HAP-1 (cell line): ENCODE measurements around the gene EEFSEC.

Experiments
- DNase-seq, 2 experiments: peaks; one replicate each; pipeline ENCODE4 v3.0.0-alpha.2; 2016 to 2020; ENCODE audit warnings: low spot score in 2 of 2
- H3K27me3 ChIP-seq: fragments of 250-450 bp; sonication (Bioruptor Pico); 2 replicates; pipeline ENCODE4 v1.5.1; 2020; ENCODE audit warnings: low read depth, mild to moderate bottlenecking, moderate library complexity
- H3K36me3 ChIP-seq: fragments of 250-450 bp; sonication (Bioruptor Pico); replicated peaks from 2 replicates; pipeline ENCODE4 v1.5.1; 2020; ENCODE audit warnings: mild to moderate bottlenecking
- H3K4me1 ChIP-seq: fragments of 250-450 bp; sonication (Bioruptor Pico); 2 replicates; pipeline ENCODE4 v1.5.1; 2020; ENCODE audit warnings: mild to moderate bottlenecking
- H3K4me3 ChIP-seq: fragments of 250-450 bp; sonication (Bioruptor Pico); 2 replicates; pipeline ENCODE4 v1.5.1; 2020; ENCODE audit warnings: mild to moderate bottlenecking, moderate library complexity
- H3K9me3 ChIP-seq: fragments of 250-450 bp; sonication (Bioruptor Pico); 2 replicates; pipeline ENCODE4 v1.5.1; 2020; ENCODE audit warnings: mild to moderate bottlenecking, moderate library complexity
- in situ Hi-C: fragments of 300-500 bp; cut with MboI; formaldehyde crosslinking; loops from 3 replicates; pipeline ENCODE4 v1.14.3; 2020; ENCODE audit warnings: low sequenced_read_pairs, inconsistent platforms, mixed read lengths

EEFSEC gene

DNA sequence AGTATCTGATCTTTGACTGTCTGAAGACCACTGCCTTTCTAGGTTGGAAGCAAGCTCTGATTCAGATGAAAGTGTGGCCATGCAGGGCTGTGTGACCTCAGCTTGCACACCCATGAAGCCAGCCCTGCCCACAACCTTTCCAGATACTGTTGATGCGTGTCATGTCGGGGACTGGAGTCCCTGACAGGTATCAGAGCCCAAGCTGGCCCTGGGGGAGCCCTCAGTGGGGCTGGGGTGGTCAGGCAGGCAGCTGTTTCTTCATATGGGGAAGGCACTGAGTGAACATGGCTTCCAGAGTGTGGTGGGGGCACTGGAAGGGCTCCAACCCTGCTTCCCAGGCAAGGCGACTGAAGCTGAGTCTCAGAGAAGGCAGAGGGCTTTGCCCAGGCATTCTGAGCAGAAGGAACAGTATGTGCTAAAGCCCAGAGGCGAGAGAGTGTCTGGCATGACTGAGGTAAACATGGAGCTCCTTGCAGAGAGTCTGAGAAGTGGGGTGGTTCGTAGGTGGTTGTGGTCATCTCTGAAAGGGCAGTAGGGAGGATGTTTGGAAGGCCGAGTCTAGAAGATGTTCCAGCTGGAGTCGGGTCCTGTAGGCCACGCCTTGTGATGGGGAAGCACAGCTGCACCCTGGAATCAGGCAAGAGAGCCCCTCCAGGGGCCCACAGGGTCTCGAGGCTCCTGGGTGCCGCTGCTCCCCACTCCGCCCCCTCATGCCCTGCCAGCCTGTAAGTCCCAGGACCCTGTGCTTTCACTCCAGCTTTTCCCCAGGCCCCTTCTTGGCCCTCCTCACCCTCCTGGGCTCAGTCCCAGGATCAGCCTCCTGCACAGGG is 122.2 kb downstream of the EEFSEC start:
- Histone ChIP-seq H3K36me3 (no peaks in the 10 kb centered on the region), H3K4me1 (peaks cover 6% of the 10 kb centered on the region), H3K9me3 (no peaks in the 10 kb centered on the region), H3K27me3 (no peaks in the 10 kb centered on the region), H3K4me3 (no peak overlapping the region)
- no peak for DNase-seq
- in situ Hi-C loops: no loop called here

GRCh38 chr3:128276146-128276435 is 122.8 kb downstream of the EEFSEC start:
- H3K36me3 ChIP-seq: no peaks in the 10 kb centered on the region
- in situ Hi-C loops: no loop called here
- peaks cover 7% of the 10 kb centered on the region for H3K4me1 ChIP-seq
- no peaks in the 10 kb centered on the region for H3K9me3 ChIP-seq
- no peaks in the 10 kb centered on the region for H3K27me3 ChIP-seq
- DNase-seq: no peak
- H3K4me3 ChIP-seq: no peak overlapping the region

DNA sequence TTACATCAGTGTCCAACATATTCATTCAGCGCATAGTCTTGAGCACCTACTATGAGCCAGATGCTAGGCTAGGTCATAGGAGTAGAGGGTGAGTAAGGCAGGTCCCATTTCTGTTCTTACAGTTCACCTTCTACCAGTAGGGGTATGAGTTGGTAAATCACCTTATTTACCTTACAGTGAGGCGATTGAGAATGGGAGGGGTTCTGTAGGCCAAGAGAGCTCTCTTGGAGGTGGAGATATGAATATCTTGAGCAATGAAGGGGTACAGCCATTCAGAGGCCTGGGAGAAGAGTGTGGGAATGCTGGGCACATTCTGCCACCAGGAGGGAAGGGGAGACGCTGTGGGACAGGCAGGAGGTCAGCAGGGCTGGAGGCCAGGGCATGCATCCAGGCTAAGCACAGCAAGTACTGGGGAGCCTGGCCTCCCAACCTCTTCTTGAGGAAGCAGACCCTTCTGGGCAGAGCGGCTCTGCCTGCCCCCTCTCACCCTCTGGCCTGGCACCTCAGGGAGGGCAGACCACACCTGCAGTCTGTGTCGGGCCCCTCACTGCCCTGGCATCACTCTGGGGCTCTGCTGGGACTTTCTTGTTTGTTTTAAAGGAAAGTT is 123.4 kb downstream of the EEFSEC start:
- Histone ChIP-seq H3K4me1 (peaks cover 7% of the 10 kb centered on the region), H3K4me3 (no peak overlapping the region), H3K9me3 (no peaks in the 10 kb centered on the region), H3K36me3 (no peaks in the 10 kb centered on the region), H3K27me3 (no peaks in the 10 kb centered on the region)
- no peak for DNase-seq
- in situ Hi-C loops: no loop called here

DNA sequence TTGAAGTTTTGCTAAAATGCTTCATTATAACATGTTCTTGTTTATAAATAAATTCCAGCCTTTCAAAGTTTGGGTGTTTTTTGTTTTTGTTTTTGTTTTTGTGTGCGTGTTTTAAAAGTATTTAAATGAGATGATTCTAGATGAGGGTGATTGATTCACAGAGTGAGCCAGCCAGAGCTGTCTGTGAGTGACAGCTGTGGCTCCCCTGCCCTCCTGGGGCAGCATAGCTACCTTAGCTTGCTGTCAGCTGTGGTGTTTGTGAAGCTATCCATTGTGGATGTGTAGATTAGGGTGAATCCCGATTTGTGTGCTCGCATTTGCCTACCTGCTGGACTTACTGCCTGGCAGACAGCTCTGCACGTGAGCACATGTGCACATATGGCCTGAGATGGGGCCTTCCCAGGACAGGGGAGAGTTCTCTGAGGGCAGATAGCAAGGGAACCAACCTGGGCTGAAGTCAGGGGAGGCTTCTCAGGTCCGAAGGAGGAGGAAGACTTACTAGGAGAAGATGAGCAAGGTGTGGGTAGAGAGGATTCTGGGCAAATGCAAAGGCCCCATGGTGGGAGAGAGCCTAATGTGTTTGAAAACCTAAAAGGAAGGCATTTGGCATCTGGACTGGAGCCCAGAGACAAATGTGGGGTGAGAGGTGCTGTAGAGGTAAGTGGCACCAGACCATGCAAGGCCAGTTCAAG is 124.2 kb downstream of the EEFSEC start:
- no peaks in the 10 kb centered on the region for H3K9me3 ChIP-seq
- peaks cover 7% of the 10 kb centered on the region for H3K4me1 ChIP-seq
- no peaks in the 10 kb centered on the region for H3K27me3 ChIP-seq
- no peaks in the 10 kb centered on the region for H3K36me3 ChIP-seq
- in situ Hi-C loops: no loop called here
- DNase-seq: no peak
- no peak overlapping the region for H3K4me3 ChIP-seq

GRCh38 chr3:128278130-128278529 is 124.8 kb downstream of the EEFSEC start:
- in situ Hi-C loops: no loop called here
- H3K27me3 ChIP-seq: no peaks in the 10 kb centered on the region
- H3K4me1 ChIP-seq: peaks cover 7% of the 10 kb centered on the region
- no peak for DNase-seq
- H3K9me3 ChIP-seq: no peaks in the 10 kb centered on the region
- no peaks in the 10 kb centered on the region for H3K36me3 ChIP-seq
- H3K4me3 ChIP-seq: no peak overlapping the region

DNA sequence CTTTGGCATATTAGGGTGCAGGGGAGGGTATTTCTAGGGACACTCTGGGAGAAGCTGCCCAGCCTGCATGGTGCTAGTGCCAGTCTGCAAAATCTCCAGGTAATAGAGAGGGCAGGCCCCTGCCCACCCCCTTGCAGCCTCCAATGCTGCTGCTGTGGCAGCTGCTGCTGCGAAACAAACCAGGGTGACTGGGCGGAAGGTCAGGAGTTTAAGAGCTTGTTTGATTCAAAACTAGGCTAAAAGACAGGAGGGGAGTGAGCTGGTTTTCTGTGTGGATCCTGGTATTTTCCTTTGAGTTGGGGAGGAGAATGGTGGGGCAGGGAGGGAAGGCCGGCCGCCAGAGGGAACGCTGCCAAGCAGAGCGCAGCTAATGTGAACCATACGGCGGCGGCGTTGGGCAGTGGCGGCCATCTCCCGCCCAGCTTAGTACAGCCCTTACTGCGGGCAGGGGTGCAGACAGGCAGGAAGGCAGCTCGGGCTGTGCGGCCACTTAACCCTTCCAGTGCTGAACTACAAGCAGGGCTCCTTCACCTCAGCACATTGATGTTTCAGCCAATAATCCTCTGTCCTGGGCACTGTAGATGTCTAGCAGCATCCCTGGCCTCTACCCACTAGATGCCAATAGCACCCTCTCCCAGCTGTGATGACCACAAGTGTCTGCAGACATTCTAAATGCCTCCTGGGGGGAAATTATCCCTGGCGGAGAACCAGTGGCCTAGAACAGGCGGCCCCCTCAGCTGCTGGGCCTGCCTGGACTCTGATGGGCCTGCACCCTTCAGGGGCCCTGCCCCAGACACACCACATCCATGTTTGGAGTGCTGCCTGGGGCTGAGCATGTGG is 125.7 kb downstream of the EEFSEC start:
- in situ Hi-C loops: no loop called here
- Histone ChIP-seq H3K27me3 (no peaks in the 10 kb centered on the region), H3K4me3 (no peak overlapping the region), H3K4me1 (peaks cover 7% of the 10 kb centered on the region), H3K36me3 (no peaks in the 10 kb centered on the region), H3K9me3 (no peaks in the 10 kb centered on the region)
- no peak for DNase-seq

DNA sequence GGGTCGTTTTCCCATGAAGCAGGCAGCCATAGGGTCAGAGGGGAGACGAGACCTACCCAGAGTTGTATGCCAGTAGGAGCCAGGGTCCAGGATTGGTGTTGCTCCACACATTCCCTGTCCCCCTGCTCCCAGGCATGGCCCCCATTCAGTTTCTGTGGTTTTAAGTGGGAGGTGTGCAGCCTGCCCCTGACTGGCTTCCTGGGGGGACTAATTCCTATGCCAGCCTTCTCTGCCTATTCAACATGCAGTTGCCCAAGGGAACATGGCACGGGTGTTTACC is 126.3 kb downstream of the EEFSEC start:
- DNase-seq: no peak
- H3K27me3 ChIP-seq: no peaks in the 10 kb centered on the region
- H3K4me3 ChIP-seq: no peak overlapping the region
- H3K9me3 ChIP-seq: no peaks in the 10 kb centered on the region
- peaks cover 7% of the 10 kb centered on the region for H3K4me1 ChIP-seq
- H3K36me3 ChIP-seq: no peaks in the 10 kb centered on the region
- in situ Hi-C loops: no loop called here

GRCh38 chr3:128280481-128281052 is 127.3 kb downstream of the EEFSEC start:
- no peaks in the 10 kb centered on the region for H3K9me3 ChIP-seq
- H3K4me3 ChIP-seq: no peak overlapping the region
- H3K27me3 ChIP-seq: no peaks in the 10 kb centered on the region
- no peaks in the 10 kb centered on the region for H3K36me3 ChIP-seq
- DNase-seq: peak in 1 of 2 experiments; percentile 42
- in situ Hi-C loops: no loop called here
- H3K4me1 ChIP-seq: peaks cover 7% of the 10 kb centered on the region

- H3K4me1 ChIP-seq: peaks cover 7% of the 10 kb centered on the region
- in situ Hi-C loops: no loop called here
Observed at GRCh38 chr3:128281056-128281455, 127.8 kb downstream of the EEFSEC start.

GRCh38 chr3:128281461-128282367 is 128.4 kb downstream of the EEFSEC start:
- peaks cover 7% of the 10 kb centered on the region for H3K4me1 ChIP-seq
- no peaks in the 10 kb centered on the region for H3K27me3 ChIP-seq
- DNase-seq: no peak
- H3K9me3 ChIP-seq: no peaks in the 10 kb centered on the region
- no peak overlapping the region for H3K4me3 ChIP-seq
- in situ Hi-C loops: no loop called here
- no peaks in the 10 kb centered on the region for H3K36me3 ChIP-seq

More at GRCh38 chr3:128281056-128281455, 127.8 kb downstream of the EEFSEC start:
- DNase-seq: no peak
- Histone ChIP-seq H3K4me3 (no peak overlapping the region), H3K27me3 (no peaks in the 10 kb centered on the region), H3K36me3 (no peaks in the 10 kb centered on the region), H3K9me3 (no peaks in the 10 kb centered on the region)

- peaks cover 7% of the 10 kb centered on the region for H3K4me1 ChIP-seq
- in situ Hi-C loops: no loop called here
- no peak overlapping the region for H3K4me3 ChIP-seq
- no peaks in the 10 kb centered on the region for H3K36me3 ChIP-seq
- no peak for DNase-seq
- no peaks in the 10 kb centered on the region for H3K27me3 ChIP-seq
- H3K9me3 ChIP-seq: no peaks in the 10 kb centered on the region
Observed at GRCh38 chr3:128282380-128283196, 129.3 kb downstream of the EEFSEC start.

- Histone ChIP-seq H3K27me3 (no peaks in the 10 kb centered on the region), H3K36me3 (no peaks in the 10 kb centered on the region), H3K9me3 (no peaks in the 10 kb centered on the region), H3K4me3 (no peak overlapping the region), H3K4me1 (peaks cover 7% of the 10 kb centered on the region)
- DNase-seq: no peak
- in situ Hi-C loops: no loop called here
Observed at GRCh38 chr3:128283421-128283820, 130.1 kb downstream of the EEFSEC start.
